Osteocyte (in vitro differentiated cells): ENCODE measurements around the gene TTBK1. TPM values are rescaled to one million over a fixed set of nuclear protein-coding genes. Genes with fewer than 3 reads are reported as not detected.

ENCODE experiments used
- DNase-seq: peaks from one replicate; pipeline ENCODE4 v3.0.0; 2021; ENCODE audit warnings: mixed read lengths; ENCODE audit not compliant: unreplicated experiment; ENCODE audit errors: extremely low spot score
- H3K27ac Mint-ChIP-seq: one replicate; pipeline ENCODE4 v1.8.0; 2021; ENCODE audit warnings: mild to moderate bottlenecking, mixed read lengths; ENCODE audit not compliant: unreplicated experiment
- H3K27me3 Mint-ChIP-seq: one replicate; pipeline ENCODE4 v1.8.0; 2021; ENCODE audit warnings: mixed read lengths; ENCODE audit not compliant: unreplicated experiment
- H3K36me3 Mint-ChIP-seq: one replicate; pipeline ENCODE4 v1.8.0; 2021; ENCODE audit warnings: mixed read lengths; ENCODE audit not compliant: unreplicated experiment
- H3K4me1 Mint-ChIP-seq: one replicate; pipeline ENCODE4 v1.8.0; 2021; ENCODE audit warnings: mixed read lengths; ENCODE audit not compliant: unreplicated experiment
- H3K4me3 Mint-ChIP-seq: one replicate; pipeline ENCODE4 v1.8.0; 2021; ENCODE audit warnings: mild to moderate bottlenecking, moderate library complexity, mixed read lengths; ENCODE audit not compliant: unreplicated experiment
- H3K9me3 Mint-ChIP-seq: one replicate; pipeline ENCODE4 v1.8.0; 2021; ENCODE audit warnings: mixed read lengths; ENCODE audit not compliant: unreplicated experiment
- CTCF ChIP-seq: fragments of 200-600 bp; sonication (generic); IDR thresholded peaks from 2 replicates; pipeline ENCODE4 v1.5.0; 2021; ENCODE audit warnings: antibody characterized with exemption, mild to moderate bottlenecking, moderate library complexity
- total RNA-seq: library from RNA; stranded (reverse); gene quantifications from 2 replicates; pipeline ENCODE4 v1.2.1, GENCODE V29; 2021

Gene TTBK1
- total RNA-seq, 1 donor from 2014 or later = 0.08 TPM

GRCh38 chr6:43283905-43284304 is 40.6 kb downstream of the TTBK1 start:
- Mint-ChIP-seq H3K36me3 (no peaks in the 10 kb centered on the region), H3K27ac (no peak overlapping the region), H3K9me3 (no peaks in the 10 kb centered on the region), H3K4me1 (peaks cover 1% of the 10 kb centered on the region), H3K4me3 (no peak overlapping the region), H3K27me3 (peaks cover 7% of the 10 kb centered on the region)
- no peak for TF ChIP-seq CTCF
- no peak for DNase-seq

DNA sequence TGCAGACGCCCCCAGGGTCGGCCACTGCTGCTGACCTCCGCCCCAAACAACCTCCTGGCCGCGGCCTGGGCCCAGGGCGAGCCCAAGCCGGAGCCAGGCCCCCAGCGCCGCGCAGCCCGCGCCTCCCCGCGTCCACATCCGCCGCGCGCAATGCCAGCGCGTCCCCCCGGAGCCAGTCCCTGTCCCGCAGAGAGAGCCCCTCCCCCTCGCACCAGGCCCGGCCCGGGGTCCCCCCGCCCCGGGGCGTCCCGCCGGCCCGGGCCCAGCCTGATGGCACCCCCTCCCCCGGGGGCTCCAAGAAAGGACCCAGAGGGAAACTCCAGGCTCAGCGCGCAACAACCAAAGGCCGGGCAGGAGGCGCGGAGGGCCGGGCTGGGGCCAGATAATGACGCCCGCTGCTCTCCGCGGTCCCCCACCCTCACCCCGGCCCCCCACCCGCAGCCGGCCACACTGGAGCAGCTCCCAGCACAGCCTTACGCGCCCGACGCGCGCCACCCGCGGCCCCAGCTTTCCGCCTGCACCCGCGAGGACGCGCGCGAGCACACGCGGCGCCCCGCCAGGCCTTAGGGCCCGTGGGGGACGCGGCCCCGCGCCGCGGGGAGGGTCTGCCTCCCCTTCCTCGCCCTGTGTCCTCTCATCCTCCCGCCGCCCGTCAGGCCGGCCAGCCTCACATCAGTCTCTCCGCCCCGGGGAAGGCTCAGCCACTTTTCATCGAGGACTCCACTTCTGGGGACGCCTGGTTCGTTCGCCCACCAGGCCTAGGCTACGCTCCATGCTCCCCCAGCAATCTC is 41.9 kb downstream of the TTBK1 start:
- no peak for DNase-seq
- Mint-ChIP-seq H3K4me1 (peaks cover 1% of the 10 kb centered on the region), H3K27ac (no peak overlapping the region), H3K36me3 (no peaks in the 10 kb centered on the region), H3K9me3 (no peaks in the 10 kb centered on the region), H3K27me3 (peaks cover 7% of the 10 kb centered on the region), H3K4me3 (no peak overlapping the region)
- no peak for TF ChIP-seq CTCF

DNA sequence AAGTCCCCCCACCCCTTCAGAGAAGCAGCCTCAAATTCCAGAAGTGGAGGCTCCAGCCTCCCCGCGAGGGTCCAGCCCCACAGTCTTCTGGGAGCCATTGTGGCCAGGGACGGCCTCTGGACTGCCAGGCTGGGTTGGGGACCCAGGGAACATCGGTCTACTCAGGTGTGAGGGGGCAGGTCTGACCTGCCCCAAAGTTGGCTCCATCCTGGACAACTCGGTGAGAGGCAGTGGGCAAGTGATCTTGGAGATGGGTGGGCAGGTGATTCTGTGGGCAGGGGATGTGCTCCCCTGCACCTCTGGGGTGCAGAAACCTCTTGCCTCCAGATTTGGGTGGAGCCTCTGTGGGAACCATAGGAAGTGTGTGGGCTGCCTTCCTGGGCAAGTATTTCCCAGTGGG is 42.6 kb downstream of the TTBK1 start:
- Mint-ChIP-seq H3K4me3 (no peak overlapping the region), H3K27ac (no peak overlapping the region), H3K36me3 (no peaks in the 10 kb centered on the region), H3K27me3 (peaks cover 2% of the 10 kb centered on the region), H3K9me3 (no peaks in the 10 kb centered on the region), H3K4me1 (peaks cover 1% of the 10 kb centered on the region)
- TF ChIP-seq CTCF = no peak
- no peak for DNase-seq

DNA sequence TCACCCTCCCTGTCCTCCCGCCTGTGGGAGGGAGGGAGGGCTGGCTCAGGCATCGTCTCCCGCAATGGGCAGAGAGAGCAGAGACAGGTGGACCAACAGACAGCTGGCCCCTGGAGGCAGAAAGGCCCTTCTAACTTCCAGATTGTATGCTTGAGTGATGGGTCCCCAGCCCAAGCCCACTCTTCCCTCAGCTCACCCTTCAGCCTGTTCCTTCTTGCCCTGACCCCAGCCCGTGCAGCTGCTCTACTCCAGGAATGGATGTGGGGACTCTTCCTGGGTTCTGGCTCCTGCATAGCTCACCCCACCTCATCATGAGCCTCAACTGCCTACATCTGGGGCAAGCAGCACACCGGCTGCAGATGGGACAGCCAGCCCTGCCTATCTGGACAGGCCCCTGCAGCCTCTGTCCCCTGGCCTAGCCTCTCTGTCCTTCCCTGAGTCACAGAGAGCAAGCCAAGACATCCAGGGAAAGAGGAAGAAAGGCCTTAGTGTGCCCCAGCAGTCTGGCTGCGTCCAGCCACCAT is 43.2 kb downstream of the TTBK1 start:
- no peaks in the 10 kb centered on the region for H3K36me3 Mint-ChIP-seq
- no peak for DNase-seq
- no peak for TF ChIP-seq CTCF
- H3K4me1 Mint-ChIP-seq = peaks cover 1% of the 10 kb centered on the region
- no peaks in the 10 kb centered on the region for H3K27me3 Mint-ChIP-seq
- no peaks in the 10 kb centered on the region for H3K9me3 Mint-ChIP-seq
- no peak overlapping the region for H3K4me3 Mint-ChIP-seq
- no peak overlapping the region for H3K27ac Mint-ChIP-seq

- DNase-seq = no peak
- Mint-ChIP-seq H3K27me3 (no peaks in the 10 kb centered on the region), H3K4me3 (no peak overlapping the region), H3K9me3 (no peaks in the 10 kb centered on the region), H3K27ac (no peak overlapping the region), H3K4me1 (peaks cover 1% of the 10 kb centered on the region), H3K36me3 (no peaks in the 10 kb centered on the region)
- TF ChIP-seq CTCF = no peak
Measured at GRCh38 chr6:43286980-43287716, 43.9 kb downstream of the TTBK1 start.
